GM13977 (cell line): ENCODE data around the gene ZNF488.

Experiments used
- DNase-seq: peaks from one replicate; pipeline ENCODE4 v3.0.0; 2012; ENCODE audit warnings: low spot score
- in situ Hi-C: fragments of 300-500 bp; cut with MboI; formaldehyde crosslinking; loops from one replicate; pipeline ENCODE4 v1.12.0; 2022; ENCODE audit warnings: low sequenced_read_pairs, low pct_unique_long_range_greater_than_20kb, mixed read lengths, inconsistent platforms; ENCODE audit not compliant: unreplicated experiment
- TF ChIP-seq, protein P1 (sequence below): IDR thresholded peaks from 2 replicates; pipeline ENCODE4 v1.5.1; 2012; ENCODE audit warnings: mild to moderate bottlenecking, control low read depth; ENCODE audit not compliant: insufficient read depth; ENCODE audit errors: extremely low read depth, missing control alignments

The ZNF488 gene

GRCh38 chr10:47358457-47358856, 25.6 kb downstream of the ZNF488 start:
- DNase-seq = no peak
- in situ Hi-C loops = no loop called here
- TF ChIP-seq, protein P1, sequence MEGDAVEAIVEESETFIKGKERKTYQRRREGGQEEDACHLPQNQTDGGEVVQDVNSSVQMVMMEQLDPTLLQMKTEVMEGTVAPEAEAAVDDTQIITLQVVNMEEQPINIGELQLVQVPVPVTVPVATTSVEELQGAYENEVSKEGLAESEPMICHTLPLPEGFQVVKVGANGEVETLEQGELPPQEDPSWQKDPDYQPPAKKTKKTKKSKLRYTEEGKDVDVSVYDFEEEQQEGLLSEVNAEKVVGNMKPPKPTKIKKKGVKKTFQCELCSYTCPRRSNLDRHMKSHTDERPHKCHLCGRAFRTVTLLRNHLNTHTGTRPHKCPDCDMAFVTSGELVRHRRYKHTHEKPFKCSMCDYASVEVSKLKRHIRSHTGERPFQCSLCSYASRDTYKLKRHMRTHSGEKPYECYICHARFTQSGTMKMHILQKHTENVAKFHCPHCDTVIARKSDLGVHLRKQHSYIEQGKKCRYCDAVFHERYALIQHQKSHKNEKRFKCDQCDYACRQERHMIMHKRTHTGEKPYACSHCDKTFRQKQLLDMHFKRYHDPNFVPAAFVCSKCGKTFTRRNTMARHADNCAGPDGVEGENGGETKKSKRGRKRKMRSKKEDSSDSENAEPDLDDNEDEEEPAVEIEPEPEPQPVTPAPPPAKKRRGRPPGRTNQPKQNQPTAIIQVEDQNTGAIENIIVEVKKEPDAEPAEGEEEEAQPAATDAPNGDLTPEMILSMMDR = no peak

DNA sequence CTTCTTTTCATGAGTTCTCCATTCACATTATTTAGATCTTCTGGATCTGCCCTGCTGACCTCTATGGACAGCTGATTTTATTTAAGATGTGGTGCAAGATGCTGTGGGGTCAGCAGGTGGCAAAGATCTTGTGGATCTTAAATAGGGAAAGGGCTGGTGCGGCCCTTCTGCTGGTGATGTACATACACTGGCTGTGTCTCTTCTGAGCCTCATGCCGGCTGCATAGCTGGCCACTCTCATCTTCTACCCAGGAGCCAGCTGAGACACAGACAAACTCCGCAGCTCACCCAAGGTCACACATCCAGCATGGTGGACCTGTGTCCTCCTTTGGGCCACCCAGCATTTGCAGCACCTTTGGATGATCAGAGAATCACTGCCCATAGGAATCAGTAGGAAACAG, 26.2 kb downstream of the ZNF488 start:
- DNase-seq = no peak
- TF ChIP-seq, protein P1 = no peak
- in situ Hi-C loops = no loop called here

- TF ChIP-seq, protein P1 = no peak
- no peak for DNase-seq
- in situ Hi-C loops = no loop called here
Measured at GRCh38 chr10:47357131-47357582, 26.9 kb downstream of the ZNF488 start.

- no peak for DNase-seq
- TF ChIP-seq, protein P1 = no peak
- in situ Hi-C loops = no loop called here
Measured at GRCh38 chr10:47356708-47357107, 27.4 kb downstream of the ZNF488 start.

DNA sequence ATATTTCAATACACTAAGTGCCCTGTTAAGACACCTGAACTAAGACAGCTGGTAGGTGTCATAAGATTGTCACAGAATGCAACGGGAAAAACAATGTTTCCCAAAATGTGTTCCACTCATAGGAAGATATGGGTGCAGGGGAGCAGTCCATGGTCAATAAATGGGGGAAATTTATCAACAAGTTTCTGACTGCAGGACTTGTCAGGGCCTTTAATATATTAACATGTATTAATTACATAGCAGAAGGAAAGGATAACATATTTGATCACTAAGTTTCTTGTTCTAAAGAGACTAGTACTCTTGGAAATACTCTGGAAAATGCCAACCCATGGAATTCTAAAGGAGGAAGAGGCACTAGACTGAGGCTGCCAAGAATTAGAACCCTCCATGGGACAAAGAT, 29.2 kb downstream of the ZNF488 start:
- in situ Hi-C loops = no loop called here
- TF ChIP-seq, protein P1 = no peak
- no peak for DNase-seq

- TF ChIP-seq, protein P1 = no peak
- no peak for DNase-seq
Measured at GRCh38 chr10:47354165-47354564, 29.9 kb downstream of the ZNF488 start.

DNA sequence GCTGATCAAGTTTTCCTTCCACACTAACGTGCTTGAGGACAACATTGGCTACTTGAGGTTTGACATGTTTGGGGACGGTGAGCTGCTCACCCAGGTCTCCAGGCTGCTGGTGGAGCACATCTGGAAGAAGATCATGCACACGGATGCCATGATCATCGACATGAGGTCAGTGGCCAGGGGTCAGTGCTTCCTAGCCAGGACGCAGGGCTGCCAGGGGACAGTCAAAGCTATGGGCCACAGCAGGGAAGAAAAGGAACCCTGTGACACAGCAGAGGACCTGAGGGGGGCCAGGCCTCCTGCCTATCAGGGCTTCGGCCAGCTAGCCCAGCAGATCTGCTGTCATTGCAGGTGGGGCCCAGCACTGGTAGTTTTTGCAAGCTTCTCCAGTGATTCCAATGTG, 30.7 kb downstream of the ZNF488 start:
- TF ChIP-seq, protein P1 = no peak
- no peak for DNase-seq
- in situ Hi-C loops = no loop called here

More at GRCh38 chr10:47354165-47354564, 29.9 kb downstream of the ZNF488 start:
- in situ Hi-C loops = no loop called here
